Breast epithelium (tissue), 4 donors: ENCODE data around the gene CD4. TPM values are rescaled to one million over a fixed set of nuclear protein-coding genes. Genes with fewer than 3 reads are reported as not detected.
"Not testable (repeated sequence)": the region's sequence is repeated elsewhere in the genome, so short reads cannot be mapped to it uniquely, and the experiment has no call there.

Experiments used
- DNase-seq, 2 donors: peaks; one replicate each; pipeline ENCODE4 v3.0.0-alpha.2; 2019; ENCODE audit warnings: low spot score in 2 of 2
- H3K27ac ChIP-seq, 2 donors: fragments of 200-600 bp; sonication (generic) in 1 of 2; one replicate each; pipeline ENCODE4 v1.5.1; 2016 to 2019; ENCODE audit warnings: mild to moderate bottlenecking in 1 of 2
- H3K27me3 ChIP-seq, 2 donors: fragments of 200-600 bp; sonication (generic) in 1 of 2; one replicate each; pipeline versions ENCODE4 v1.5.1 to v1.6.0; 2017 to 2019; ENCODE audit warnings: control low read depth in 1 of 2, mild to moderate bottlenecking in 1 of 2
- H3K36me3 ChIP-seq: fragments of 200-600 bp; one replicate; pipeline ENCODE4 v1.5.1; 2019
- H3K4me1 ChIP-seq, 2 donors: fragments of 200-600 bp; sonication (generic); one replicate each; pipeline ENCODE4 v1.5.1; 2016 to 2019; ENCODE audit warnings: control low read depth in 1 of 2
- H3K4me3 ChIP-seq, 3 donors: fragments of 200-600 bp; sonication (generic); 1 replicate in 2 of 3; 2 replicates in 1 of 3; pipeline ENCODE4 v1.5.1; 2016 to 2019; ENCODE audit warnings: mild to moderate bottlenecking in 3 of 3, moderate library complexity in 2 of 3
- H3K9me3 ChIP-seq, 2 donors: fragments of 200-600 bp; sonication (generic) in 1 of 2; one replicate each; pipeline ENCODE4 v1.5.1; 2016 to 2019; ENCODE audit warnings: control low read depth in 1 of 2
- CTCF ChIP-seq, 3 donors: fragments of 450-650 bp; IDR thresholded peaks; one replicate each; pipeline ENCODE4 v1.5.1; 2016 to 2017; ENCODE audit warnings: antibody characterized with exemption in 3 of 3, mild to moderate bottlenecking in 3 of 3, moderate library complexity in 3 of 3
- POLR2A ChIP-seq: fragments of 450-650 bp; IDR thresholded peaks from one replicate; pipeline ENCODE4 v1.6.1; 2016; ENCODE audit warnings: antibody characterized with exemption, mild to moderate bottlenecking, moderate library complexity
- POLR2AphosphoS5 ChIP-seq, 3 donors: sonication (generic); formaldehyde crosslinking; IDR thresholded peaks; one replicate each; pipeline ENCODE4 v1.6.1; 2017; ENCODE audit warnings: antibody characterized with exemption in 3 of 3
- intact Hi-C: fragments of 100-400 bp; cut with DNase I; formaldehyde crosslinking; loops from one replicate; pipeline ENCODE4 v1.15.1; 2023; ENCODE audit warnings: low total_unique reads
- total RNA-seq, 3 donors: library from RNA; depleted of rRNA; stranded (reverse); fragments of >200 nt; gene quantifications; one replicate each; pipeline ENCODE4 v1.1.0, GENCODE V29; 2016

Gene CD4
- total RNA-seq: 10 to 100 TPM in 2 of 3 donors, 1 to 10 TPM in 1; 5.9 to 29.0 (median 11.0) TPM

- intact Hi-C loops: no loop called here
- H3K36me3 ChIP-seq: no peaks in the 10 kb centered on the region
- H3K27me3 ChIP-seq: no peaks in the 10 kb centered on the region
- no peaks in the 10 kb centered on the region for H3K9me3 ChIP-seq
- no peaks in the 10 kb centered on the region for H3K4me1 ChIP-seq
- peak within 1 kb of the TSS; percentile 2 to 66 for H3K27ac ChIP-seq
- DNase-seq: no peak
- TF ChIP-seq CTCF (IDR thresholded peaks at IDR 0.05) (no peak), POLR2AphosphoS5 (IDR thresholded peaks at IDR 0.05) (no peak), POLR2A (no peak)
- peak within 1 kb of the TSS; percentile 30 to 44 (median 32) for H3K4me3 ChIP-seq
Measured at GRCh38 chr12:6788972-6789924, at the start of gene CD4. TSS of gene CD4 (plus strand) at chr12:6789528. CDS start at chr12:6800139, 10,611 bp downstream.

- H3K36me3 ChIP-seq, intact Hi-C loops, H3K27me3 ChIP-seq, H3K4me1 ChIP-seq, DNase-seq, H3K4me3 ChIP-seq, H3K27ac ChIP-seq, H3K9me3 ChIP-seq: not testable (repeated sequence)
Measured at GRCh38 chr12:6742080-6742479, 47.2 kb upstream of the CD4 start.

- no peak for TF ChIP-seq POLR2AphosphoS5 (IDR thresholded peaks at IDR 0.05)
- TF ChIP-seq POLR2A: no peak
- no peak for TF ChIP-seq CTCF (IDR thresholded peaks at IDR 0.05)
Measured at GRCh38 chr12:6742834-6743233, 46.5 kb upstream of the CD4 start.

GRCh38 chr12:6743300-6743699 is 46.0 kb upstream of the CD4 start:
- H3K36me3 ChIP-seq, H3K4me3 ChIP-seq, H3K27me3 ChIP-seq, H3K9me3 ChIP-seq, H3K27ac ChIP-seq, DNase-seq, intact Hi-C loops, H3K4me1 ChIP-seq: not testable (repeated sequence)

More at GRCh38 chr12:6742834-6743233, 46.5 kb upstream of the CD4 start:
- Histone ChIP-seq H3K27ac (no peak overlapping the region), H3K9me3 (no peaks in the 10 kb centered on the region), H3K4me1 (no peaks in the 10 kb centered on the region), H3K36me3 (no peaks in the 10 kb centered on the region), H3K27me3 (no peaks in the 10 kb centered on the region), H3K4me3 (no peak overlapping the region)
- intact Hi-C loops: no loop called here
- no peak for DNase-seq

- Histone ChIP-seq H3K36me3 (peaks cover 20% of the 10 kb centered on the region), H3K27ac (peak overlapping the region; percentile 10 to 40), H3K27me3 (no peaks in the 10 kb centered on the region), H3K4me3 (no peak overlapping the region), H3K4me1 (no peaks in the 10 kb centered on the region), H3K9me3 (no peaks in the 10 kb centered on the region)
- DNase-seq: no peak
- intact Hi-C loops: no loop called here
- no peak for TF ChIP-seq POLR2A
- TF ChIP-seq CTCF (IDR thresholded peaks at IDR 0.05): no peak
- no peak for TF ChIP-seq POLR2AphosphoS5 (IDR thresholded peaks at IDR 0.05)
Measured at GRCh38 chr12:6745741-6746525, 43.4 kb upstream of the CD4 start.

GRCh38 chr12:6747216-6747615 is 42.1 kb upstream of the CD4 start:
- intact Hi-C loops: no loop called here
- Histone ChIP-seq H3K27ac (no peak overlapping the region), H3K27me3 (no peaks in the 10 kb centered on the region), H3K4me1 (peaks cover 0 to 7% of the 10 kb centered on the region in 2 donors), H3K36me3 (peaks cover 20% of the 10 kb centered on the region), H3K4me3 (no peak overlapping the region), H3K9me3 (no peaks in the 10 kb centered on the region)
- TF ChIP-seq CTCF (IDR thresholded peaks at IDR 0.05) (no peak), POLR2AphosphoS5 (IDR thresholded peaks at IDR 0.05) (no peak), POLR2A (no peak)
- DNase-seq: no peak
